Neural cell (in vitro differentiated cells): ENCODE data around the gene ANKRD55.
"Not testable (repeated sequence)": the region's sequence is repeated elsewhere in the genome, so short reads cannot be mapped to it uniquely, and the experiment has no call there.

ENCODE experiments used
- EP300 ChIP-seq: fragments of 450-650 bp; conservative IDR thresholded peaks from 2 replicates; pipeline ENCODE4 v1.6.1; 2014; ENCODE audit warnings: antibody characterized with exemption, mild to moderate bottlenecking, moderate library complexity; ENCODE audit not compliant: poor library complexity, severe bottlenecking
- EZH2 ChIP-seq: fragments of 200-600, 300-800 bp; shearing (Covaris generic), sonication (generic); IDR thresholded peaks from 2 replicates; pipeline ENCODE4 v1.6.1; 2014; ENCODE audit warnings: antibody characterized with exemption, low read length, borderline replicate concordance, mild to moderate bottlenecking; ENCODE audit not compliant: insufficient read depth, poor library complexity, severe bottlenecking
- MXI1 ChIP-seq: fragments of 450-650 bp; conservative IDR thresholded peaks from 2 replicates; pipeline ENCODE4 v1.6.1; 2014; ENCODE audit warnings: antibody characterized with exemption, mild to moderate bottlenecking; ENCODE audit not compliant: poor library complexity, severe bottlenecking
- POLR2AphosphoS5 ChIP-seq: IDR thresholded peaks from 2 replicates; pipeline ENCODE4 v1.6.1; 2012
- RAD21 ChIP-seq: fragments of 450-650 bp; conservative IDR thresholded peaks from 2 replicates; pipeline ENCODE4 v1.6.1; 2014; ENCODE audit warnings: antibody characterized with exemption, mild to moderate bottlenecking, moderate library complexity
- SMC3 ChIP-seq: fragments of 450-650 bp; conservative IDR thresholded peaks from 2 replicates; pipeline ENCODE4 v1.6.1; 2014; ENCODE audit warnings: antibody characterized with exemption, mild to moderate bottlenecking, moderate library complexity; ENCODE audit not compliant: poor library complexity
- TAF1 ChIP-seq: IDR thresholded peaks from 2 replicates; pipeline ENCODE4 v1.6.1; 2012; ENCODE audit warnings: low read depth
- TF ChIP-seq, protein P1 (sequence below): fragments of 450-650 bp; IDR thresholded peaks from 2 replicates; pipeline ENCODE4 v1.5.1; 2014; ENCODE audit warnings: antibody characterized with exemption, mild to moderate bottlenecking, moderate library complexity; ENCODE audit not compliant: poor library complexity, severe bottlenecking
- TF ChIP-seq, protein P2 (sequence below): IDR thresholded peaks from 2 replicates; pipeline ENCODE4 v1.6.1; 2012; ENCODE audit warnings: borderline replicate concordance

DNA sequence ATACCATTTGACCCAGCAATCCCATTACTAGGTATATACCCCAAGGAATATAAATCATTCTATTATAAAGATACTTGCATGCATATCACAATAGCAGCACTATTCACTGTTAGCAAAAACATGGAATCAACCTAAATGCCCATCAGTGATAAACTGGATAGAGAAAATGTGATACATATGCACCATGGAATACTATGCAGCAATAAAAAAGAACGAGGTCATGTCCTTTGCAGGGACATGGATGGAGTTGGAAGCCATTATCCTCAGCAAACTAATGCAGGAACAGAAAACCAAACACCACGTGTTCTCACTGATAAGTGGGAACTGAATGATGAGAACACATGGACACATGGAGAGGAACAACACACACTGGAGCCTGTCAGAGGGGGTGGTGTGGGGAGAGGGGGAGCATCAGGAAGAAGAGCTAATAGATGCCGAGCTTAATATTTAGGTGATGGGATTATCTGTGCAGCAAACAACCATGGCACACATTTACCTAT is 31.3 kb downstream of the ANKRD55 start:
- not testable (repeated sequence) for TF ChIP-seq EZH2, TAF1, POLR2AphosphoS5, EP300, RAD21, MXI1, SMC3
- TF ChIP-seq, protein P1, sequence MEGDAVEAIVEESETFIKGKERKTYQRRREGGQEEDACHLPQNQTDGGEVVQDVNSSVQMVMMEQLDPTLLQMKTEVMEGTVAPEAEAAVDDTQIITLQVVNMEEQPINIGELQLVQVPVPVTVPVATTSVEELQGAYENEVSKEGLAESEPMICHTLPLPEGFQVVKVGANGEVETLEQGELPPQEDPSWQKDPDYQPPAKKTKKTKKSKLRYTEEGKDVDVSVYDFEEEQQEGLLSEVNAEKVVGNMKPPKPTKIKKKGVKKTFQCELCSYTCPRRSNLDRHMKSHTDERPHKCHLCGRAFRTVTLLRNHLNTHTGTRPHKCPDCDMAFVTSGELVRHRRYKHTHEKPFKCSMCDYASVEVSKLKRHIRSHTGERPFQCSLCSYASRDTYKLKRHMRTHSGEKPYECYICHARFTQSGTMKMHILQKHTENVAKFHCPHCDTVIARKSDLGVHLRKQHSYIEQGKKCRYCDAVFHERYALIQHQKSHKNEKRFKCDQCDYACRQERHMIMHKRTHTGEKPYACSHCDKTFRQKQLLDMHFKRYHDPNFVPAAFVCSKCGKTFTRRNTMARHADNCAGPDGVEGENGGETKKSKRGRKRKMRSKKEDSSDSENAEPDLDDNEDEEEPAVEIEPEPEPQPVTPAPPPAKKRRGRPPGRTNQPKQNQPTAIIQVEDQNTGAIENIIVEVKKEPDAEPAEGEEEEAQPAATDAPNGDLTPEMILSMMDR = not testable (repeated sequence)
- TF ChIP-seq, protein P2, sequence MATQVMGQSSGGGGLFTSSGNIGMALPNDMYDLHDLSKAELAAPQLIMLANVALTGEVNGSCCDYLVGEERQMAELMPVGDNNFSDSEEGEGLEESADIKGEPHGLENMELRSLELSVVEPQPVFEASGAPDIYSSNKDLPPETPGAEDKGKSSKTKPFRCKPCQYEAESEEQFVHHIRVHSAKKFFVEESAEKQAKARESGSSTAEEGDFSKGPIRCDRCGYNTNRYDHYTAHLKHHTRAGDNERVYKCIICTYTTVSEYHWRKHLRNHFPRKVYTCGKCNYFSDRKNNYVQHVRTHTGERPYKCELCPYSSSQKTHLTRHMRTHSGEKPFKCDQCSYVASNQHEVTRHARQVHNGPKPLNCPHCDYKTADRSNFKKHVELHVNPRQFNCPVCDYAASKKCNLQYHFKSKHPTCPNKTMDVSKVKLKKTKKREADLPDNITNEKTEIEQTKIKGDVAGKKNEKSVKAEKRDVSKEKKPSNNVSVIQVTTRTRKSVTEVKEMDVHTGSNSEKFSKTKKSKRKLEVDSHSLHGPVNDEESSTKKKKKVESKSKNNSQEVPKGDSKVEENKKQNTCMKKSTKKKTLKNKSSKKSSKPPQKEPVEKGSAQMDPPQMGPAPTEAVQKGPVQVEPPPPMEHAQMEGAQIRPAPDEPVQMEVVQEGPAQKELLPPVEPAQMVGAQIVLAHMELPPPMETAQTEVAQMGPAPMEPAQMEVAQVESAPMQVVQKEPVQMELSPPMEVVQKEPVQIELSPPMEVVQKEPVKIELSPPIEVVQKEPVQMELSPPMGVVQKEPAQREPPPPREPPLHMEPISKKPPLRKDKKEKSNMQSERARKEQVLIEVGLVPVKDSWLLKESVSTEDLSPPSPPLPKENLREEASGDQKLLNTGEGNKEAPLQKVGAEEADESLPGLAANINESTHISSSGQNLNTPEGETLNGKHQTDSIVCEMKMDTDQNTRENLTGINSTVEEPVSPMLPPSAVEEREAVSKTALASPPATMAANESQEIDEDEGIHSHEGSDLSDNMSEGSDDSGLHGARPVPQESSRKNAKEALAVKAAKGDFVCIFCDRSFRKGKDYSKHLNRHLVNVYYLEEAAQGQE = not testable (repeated sequence)
